Measurements from ENCODE around the gene ARHGAP45. TPM values are rescaled to one million over a fixed set of nuclear protein-coding genes. Genes with fewer than 3 reads are reported as not detected.
A peak's percentile ranks its signal among the peaks of the same experiment; 100 is the strongest.

The ARHGAP45 gene
- total and polyA plus RNA-seq, 9 of the 15 experiments (the other 6 are each of a cell fraction or from before 2014, with no cell fraction given) = 0.08 to 22.1 (median 4.2) TPM

DNA sequence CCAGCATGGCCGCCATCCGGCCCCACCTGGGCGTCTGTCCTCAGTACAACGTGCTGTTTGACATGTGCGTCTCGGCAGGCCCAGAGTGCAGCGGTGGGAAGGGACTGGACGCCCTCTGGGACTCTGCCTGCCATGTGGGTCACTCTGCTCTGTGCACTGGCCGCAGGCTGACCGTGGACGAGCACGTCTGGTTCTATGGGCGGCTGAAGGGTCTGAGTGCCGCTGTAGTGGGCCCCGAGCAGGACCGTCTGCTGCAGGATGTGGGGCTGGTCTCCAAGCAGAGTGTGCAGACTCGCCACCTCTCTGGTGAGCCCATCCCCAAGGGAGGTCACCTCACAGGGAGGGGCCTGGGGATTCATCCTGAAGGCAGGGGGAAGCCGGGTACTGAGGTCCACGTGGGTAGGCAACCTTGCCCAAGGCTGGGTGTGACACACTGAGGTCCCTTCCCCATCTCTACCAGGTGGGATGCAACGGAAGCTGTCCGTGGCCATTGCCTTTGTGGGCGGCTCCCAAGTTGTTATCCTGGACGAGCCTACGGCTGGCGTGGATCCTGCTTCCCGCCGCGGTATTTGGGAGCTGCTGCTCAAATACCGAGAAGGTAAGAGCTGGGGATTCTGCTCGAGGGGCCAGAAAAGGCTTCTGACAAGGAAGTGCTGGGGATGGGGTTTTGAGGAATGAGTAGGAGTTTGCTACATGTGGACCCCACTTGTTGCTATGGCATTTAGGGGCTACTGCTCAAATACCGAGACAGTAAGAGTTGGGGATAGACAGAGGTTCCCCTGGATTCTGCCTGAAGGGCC, 15.8 kb upstream of the ARHGAP45 start:
- TF ChIP-seq POLR2G (IDR thresholded peaks at IDR 0.05; ENCODE audit: low read depth, low read length) (peak; percentile 47; the same call in 1 of the 2 replicates), POLR2A (conservative IDR thresholded peaks at IDR 0.05) (peak; percentile 52), CBX5 (IDR thresholded peaks at IDR 0.05; ENCODE audit: borderline replicate concordance, low read depth) (no peak), YY1 (IDR thresholded peaks at IDR 0.05; ENCODE audit: borderline replicate concordance in 1 of 3, control insufficient read depth in 1 of 3, extremely low read depth in 1 of 3, insufficient read depth in 3 of 3, insufficient read length in 1 of 3, insufficient replicate concordance in 2 of 3, low read depth in 1 of 3, low read length in 2 of 3) (peak in 1 of 3 experiments; percentile 13)
- no TSS peak for BruUV-seq (replicated peaks)
- no peak for DNase-seq (ENCODE audit: extremely low read depth in 1 of 4, low spot score in 3 of 4)
- H3K36me3 ChIP-seq (ENCODE audit: control insufficient read depth, insufficient read depth, low read length) = peaks cover 74% of the 10 kb centered on the region
- FAIRE-seq = no peak
- H3K9me3 ChIP-seq (replicated peaks; ENCODE audit: control insufficient read depth, insufficient read depth, low read depth, low read length) = no peaks in the 10 kb centered on the region
- peaks cover 0 to 65% of the 10 kb centered on the region in 2 experiments; a peak in 3 of 5 replicates for H3K4me1 ChIP-seq (replicated peaks in 1 of 2; ENCODE audit: control insufficient read depth in 2 of 2, insufficient read depth in 2 of 2, low read length in 2 of 2)
- no peaks in the 10 kb centered on the region for H3K9me1 ChIP-seq (ENCODE audit: control insufficient read depth, insufficient read depth, low read length)
- H3K9ac ChIP-seq (ENCODE audit: insufficient read depth in 1 of 2, low read depth in 2 of 2, low read length in 2 of 2) = no peak overlapping the region
- no peak overlapping the region for H2AFZ ChIP-seq (ENCODE audit: low read depth, low read length)
- H3K4me3 ChIP-seq = no peak overlapping the region
- H3K27ac ChIP-seq (ENCODE audit: extremely low read depth, low read depth, low read length) = no peak overlapping the region
- POLR2A ChIA-PET = no interaction called here
- in situ Hi-C loops (cut with MboI) = no loop called here
- no peak overlapping the region for H3K4me2 ChIP-seq (ENCODE audit: insufficient read depth, low read length)
- intact Hi-C loops (cut with micrococcal nuclease) = no loop called here
- no peak for ATAC-seq
- H3K27me3 ChIP-seq (ENCODE audit: control insufficient read depth in 2 of 2, insufficient read depth in 2 of 2, low read length in 2 of 2) = no peaks in the 10 kb centered on the region
- H3K79me2 ChIP-seq (ENCODE audit: control insufficient read depth, insufficient read depth, low read length) = peaks cover 8% of the 10 kb centered on the region
- 90% methylated on average over 30 of the region's 31 CpGs for WGBS (ENCODE audit: insufficient coverage, low coverage, missing lambda C conversion rate)
- H4K20me1 ChIP-seq (replicated peaks; ENCODE audit: control insufficient read depth, insufficient read depth, low read length) = 0 out of 2 replicates have a peak, but pooled peaks cover 4% of the 10 kb centered on the region
- CTCF ChIA-PET (ENCODE audit: low intra/inter-chr PET ratio) = no interaction called here
